ENCODE results near the gene PLA2G12B.
"Not testable (repeated sequence)": the region's sequence is repeated elsewhere in the genome, so short reads cannot be mapped to it uniquely, and the experiment has no call there.

PLA2G12B gene, protein sequence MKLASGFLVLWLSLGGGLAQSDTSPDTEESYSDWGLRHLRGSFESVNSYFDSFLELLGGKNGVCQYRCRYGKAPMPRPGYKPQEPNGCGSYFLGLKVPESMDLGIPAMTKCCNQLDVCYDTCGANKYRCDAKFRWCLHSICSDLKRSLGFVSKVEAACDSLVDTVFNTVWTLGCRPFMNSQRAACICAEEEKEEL

DNA sequence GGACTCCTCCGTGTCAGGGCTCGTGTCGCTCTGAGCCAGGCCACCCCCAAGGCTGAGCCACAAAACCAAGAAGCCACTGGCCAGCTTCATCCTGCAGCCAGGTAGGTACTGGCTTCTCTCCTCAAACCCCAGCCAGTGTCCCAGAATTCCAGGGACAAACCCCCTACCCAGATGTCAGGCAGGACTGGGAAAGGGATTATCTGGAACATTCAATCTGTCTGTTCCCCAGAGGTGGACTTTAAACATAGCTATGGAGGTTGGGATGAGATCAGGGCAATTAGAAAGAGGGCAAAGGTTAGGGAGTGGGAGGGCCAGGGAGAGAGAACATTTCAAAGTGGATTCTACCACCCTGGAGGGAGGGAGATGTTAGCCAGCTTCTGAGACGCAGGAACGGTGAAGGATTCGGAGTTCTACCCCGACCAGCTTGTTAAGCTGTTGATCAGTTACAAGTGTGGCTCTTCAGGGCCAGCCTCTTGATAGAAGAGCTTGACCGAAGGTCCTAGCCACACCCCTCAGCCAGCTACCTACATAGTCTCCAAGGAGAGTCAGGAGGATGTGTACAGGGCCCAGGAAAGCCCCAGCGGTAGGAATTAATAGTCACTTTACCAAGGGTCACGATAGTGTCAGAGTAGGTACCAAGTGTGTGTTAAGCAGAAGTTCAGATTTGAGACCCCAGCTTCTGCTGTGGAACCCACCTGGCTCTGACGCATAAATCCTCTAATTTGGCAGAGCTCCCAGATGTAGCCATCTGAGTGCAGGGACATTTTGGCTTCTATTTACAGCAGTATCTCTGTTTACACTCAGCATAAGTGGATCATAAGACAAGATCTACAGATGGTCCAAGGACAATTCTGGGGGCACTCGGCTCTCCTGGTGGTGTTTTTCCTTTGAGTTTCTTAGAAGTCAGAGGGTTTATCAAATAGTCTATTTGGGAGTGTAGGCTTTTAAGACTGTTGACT is at the start of gene PLA2G12B:
PLA2G12B (minus strand) TSS at position 211 of the 959 bp plus-strand sequence; CDS start at position 90, 121 bp downstream.
- DNase-seq, result peak; percentile 33

DNA sequence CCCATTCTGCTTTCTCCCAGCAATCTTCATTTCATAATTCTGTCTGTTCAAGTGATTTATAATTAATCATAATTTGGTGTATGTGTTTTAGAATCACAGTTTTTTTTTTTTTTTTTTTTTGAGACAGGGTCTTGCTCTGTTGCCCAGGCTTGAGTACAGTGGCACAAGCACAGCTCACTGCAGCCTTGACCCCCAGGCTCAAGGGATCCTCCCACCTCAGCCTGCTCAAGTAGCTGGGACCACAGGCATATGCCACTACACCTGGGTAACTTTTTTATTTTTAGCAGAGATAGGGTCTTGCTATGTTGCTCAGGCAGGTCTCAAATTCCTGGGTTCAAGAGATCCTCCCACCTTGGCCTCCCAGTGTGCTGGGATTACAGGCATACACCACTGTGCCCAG is 49.2 kb upstream of the PLA2G12B start:
- no peak for DNase-seq

DNA sequence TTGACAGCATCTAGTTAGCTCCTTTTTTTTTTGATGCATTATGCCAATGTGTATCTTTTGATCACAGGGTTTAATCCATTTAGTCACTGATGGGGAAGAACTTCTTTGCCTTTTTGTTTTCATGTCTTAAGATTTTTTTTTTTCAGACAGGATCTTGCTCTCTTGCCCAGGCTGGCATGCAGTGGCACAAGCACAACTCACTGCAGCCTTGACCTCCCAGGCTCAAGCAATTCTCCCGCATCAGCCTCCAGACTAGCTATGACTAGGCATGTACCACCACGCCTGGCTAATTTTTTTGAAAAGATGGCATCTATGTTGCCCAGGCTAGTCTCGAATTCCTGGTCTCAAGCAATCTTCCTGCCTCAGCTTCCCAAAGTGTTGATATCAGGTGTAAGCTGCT is 46.4 kb upstream of the PLA2G12B start:
- no peak for DNase-seq

DNA sequence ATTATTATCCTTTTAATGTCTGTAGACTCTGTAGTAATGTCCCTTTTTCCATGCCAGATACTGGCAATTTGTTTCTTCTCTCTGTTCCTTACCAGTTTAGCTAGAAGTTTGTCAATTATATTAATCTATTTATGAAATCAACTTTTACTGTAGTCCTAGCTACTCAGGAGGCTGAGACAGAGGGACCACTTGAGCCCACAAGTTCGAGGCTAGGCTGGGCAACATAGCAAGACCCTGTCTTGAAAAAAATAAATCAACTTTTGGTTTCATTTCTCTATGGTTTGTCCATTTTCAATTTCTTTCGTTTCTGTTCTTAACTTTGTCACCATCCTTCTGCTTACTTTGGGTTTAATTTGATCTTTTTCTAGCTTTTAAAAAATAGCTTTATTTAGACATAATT is 42.5 kb upstream of the PLA2G12B start:
- no peak for DNase-seq

DNA sequence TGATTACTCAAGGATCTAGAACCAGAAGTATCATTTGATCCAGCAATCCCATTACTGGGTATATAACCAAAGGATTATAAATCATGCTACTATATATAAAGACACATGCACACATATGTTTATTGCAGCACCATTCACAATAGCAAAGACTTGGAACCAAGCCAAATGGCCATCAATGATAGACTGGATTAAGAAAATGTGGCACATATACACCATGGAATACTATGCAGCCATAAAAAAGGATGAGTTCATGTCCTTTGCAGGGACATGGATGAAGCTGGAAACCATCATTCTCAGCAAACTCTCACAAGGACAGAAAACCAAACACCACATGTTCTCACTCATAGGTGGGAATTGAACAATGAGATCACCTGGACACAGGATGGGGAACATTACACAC is 40.9 kb upstream of the PLA2G12B start:
- not testable (repeated sequence) for DNase-seq

DNA sequence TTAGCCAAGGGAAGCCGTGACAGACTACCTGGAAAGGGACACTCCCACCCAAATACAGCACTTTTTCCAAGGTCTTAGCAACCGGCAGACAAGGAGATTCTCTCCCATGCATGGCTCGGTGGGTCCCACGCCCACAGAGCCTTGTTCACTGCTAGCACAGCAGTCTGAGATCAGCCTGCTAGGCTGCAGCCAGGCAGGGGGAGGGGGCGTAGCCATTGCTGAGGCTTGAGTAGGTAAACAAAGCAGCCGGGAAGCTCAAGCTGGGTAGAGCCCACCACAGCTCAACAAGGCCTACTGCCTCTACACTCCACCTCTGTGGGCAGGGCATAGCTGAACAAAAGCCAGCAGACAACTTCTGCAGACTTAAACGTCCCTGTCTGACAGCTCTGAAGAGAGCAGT is 35.2 kb upstream of the PLA2G12B start:
- not testable (repeated sequence) for DNase-seq

DNA sequence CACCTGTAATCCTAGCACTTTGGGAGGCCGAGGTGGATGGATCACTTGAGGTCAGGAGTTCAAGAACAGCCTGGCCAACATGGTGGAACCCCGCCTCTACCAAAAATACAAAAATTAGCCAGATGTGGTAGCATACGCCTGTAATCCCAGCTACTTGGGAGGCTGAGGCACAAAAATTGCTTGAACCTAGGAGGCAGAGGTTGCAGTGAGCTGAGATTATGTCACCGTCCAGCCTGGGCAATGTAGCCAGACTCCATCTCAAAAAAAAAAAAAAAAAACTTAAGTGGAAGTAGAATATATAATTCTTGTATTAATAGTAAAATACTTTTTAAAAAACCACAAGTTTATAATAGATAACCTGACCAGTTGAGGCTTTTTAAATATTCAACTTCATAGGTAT is 30.0 kb upstream of the PLA2G12B start:
- DNase-seq, result not testable (repeated sequence)

DNA sequence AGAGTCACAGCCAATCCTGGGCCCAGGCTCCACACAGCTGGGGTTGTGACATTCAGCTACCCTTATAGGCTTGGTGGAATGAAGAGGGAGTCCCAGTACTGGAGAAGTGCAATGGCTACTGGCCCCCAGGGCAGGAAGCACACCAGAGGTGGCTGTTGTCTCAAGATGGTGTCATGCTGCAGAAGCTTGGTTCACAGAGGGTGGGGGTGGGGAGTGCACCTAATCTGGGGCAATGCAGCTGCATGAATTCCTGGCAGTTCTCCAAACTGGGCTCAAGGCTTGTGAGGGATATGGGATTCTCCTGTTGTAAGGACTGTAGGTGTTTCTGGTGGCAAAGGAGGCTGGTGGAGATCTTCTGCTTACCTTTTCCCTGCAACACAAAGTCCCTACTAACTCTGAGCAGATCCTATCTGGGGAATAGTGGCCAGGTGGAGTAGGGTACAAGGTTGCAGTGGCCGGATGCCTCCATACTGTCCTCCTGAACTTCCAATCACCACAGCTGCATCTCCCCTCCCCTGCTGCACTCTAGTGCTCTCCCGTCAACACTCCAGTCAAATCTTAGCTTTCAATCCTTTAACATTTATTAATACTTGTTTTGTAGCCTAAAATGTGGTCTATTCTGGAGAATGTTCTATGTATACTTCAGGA is 27.4 kb upstream of the PLA2G12B start:
- DNase-seq, result no peak

DNA sequence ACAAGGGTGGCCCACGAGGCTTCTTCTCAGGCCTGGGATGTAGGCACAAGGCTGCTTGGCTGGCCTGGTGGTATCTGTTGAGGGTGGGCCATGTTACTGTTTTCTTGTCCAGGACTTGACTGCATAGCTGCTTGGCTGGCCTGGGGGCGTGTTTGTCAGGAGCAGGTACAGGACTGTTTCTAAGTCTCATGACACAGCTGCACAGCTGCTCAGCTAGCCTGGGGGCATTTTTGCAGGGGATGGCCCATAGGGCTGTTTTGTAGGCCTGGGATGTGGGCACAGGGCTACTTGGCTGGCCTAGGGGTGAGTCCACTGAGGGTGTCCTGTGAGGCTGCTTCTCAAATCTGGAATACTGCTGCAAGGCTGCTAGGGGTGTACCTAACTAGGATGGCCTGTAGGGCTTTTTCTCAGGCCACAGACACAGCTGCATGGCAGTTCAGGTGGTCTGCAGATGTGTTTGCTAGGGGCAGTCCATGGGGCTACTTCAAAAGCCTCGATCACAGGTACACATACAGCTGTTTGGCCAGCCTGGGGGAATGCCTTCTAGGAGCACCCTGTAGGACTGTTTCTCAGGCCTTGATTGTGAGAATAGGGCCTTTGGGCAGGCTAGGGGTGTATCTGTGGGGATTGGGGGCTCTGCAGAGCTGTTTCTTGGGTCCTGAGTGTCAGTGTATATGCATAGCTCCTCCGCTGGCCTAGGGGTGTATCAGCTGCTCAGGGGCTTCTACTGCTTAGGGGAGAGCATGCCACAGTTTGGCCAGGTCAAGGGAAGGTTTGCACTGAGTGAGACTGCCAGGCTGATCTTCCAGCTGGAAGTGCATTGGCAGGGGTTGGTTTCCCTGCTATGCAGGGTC is 26.6 kb upstream of the PLA2G12B start:
- DNase-seq, result no peak

DNA sequence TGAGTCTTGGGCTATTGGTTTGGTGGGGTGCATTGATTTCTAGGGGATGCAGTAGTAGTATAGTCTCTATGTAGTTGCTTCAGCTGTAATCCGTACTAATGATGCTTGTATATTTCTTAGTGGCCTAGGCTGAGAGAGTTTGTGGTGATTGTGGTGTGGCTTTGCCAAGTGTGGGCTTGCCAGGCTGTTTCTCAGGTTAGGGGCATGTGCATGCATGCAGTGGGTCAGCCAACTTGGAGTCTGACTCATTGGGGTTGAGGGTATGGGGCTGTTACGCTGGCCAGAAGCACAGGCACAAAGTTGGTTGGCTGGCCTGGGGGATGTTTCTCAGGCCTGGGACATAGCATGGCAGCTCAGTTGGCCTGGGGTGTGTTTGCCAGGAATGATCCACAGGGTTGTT is 25.7 kb upstream of the PLA2G12B start:
- no peak for DNase-seq

DNA sequence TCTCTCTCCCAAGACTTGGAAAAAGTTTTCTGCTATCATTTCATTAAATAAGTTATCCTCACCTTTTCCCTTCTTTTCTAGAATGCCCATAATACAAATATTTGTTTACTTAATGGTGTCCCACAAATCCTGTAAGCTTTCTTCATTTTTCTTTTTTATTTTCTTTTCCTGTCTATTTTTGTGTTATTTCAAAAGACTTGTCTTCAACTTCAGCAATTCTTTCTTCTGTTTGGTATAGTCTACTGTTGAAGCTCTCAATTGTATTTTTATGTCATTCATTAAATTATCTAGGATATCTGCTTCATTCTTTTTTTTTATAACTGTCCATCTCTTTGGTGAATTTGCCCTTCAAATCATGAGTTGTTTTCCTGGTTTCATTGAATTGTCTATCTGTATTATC is 25.1 kb upstream of the PLA2G12B start:
- DNase-seq, result no peak

DNA sequence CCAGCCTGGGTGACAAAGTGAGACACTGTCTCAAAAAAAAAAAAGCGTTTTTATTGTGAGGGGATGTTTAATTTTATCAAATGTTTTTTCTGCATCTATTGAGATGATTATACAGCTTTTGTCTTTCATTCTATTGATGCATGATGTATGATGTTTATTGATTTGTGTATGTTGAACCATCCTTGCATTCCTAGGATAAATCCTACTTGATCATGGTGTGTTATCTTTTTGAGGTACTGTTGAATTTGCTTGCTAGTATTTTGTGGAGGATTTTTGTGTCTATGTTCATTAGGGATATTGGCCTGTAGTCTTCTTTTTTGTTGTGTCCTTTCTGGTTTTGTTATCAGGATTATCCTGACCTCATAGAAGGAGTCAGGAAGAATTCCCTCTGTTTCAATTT is 22.3 kb upstream of the PLA2G12B start:
- no peak for DNase-seq

DNA sequence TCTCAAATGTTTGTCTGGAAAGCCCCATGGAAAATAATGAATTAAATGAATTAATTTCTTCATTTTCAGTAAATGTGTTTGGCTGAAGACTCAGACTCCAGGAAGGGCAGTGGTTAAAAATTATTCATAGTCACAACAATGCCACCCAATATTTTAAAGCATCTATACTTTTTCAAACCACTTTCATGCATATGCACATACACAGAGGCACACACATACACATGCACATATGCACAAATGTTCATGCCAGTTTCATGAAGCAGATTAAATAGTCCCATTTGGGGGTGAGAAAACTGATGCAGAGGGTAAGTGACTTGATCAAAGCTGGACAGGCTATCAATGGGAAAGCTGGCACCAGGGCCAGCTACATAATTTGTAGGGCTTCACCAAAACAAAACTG is 1.4 kb upstream of the PLA2G12B start:
- DNase-seq, result no peak

DNA sequence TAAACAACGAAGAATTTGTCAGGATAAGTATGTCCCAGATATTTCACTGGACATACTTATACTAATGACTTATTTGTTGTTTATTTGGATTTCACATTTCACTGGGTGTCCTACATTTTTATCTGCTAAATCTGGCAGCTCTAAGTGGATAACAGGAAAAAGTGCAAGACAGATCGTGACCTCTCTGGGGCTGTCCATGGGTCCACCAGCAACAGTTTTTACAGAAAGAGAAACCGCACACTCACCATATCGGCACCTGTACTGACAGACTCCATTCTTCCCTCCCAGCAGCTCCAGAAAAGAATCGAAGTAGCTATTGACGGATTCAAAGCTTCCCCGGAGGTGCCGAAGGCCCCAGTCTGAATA is 393 bp downstream of the PLA2G12B start:
- DNase-seq, result no peak

DNA sequence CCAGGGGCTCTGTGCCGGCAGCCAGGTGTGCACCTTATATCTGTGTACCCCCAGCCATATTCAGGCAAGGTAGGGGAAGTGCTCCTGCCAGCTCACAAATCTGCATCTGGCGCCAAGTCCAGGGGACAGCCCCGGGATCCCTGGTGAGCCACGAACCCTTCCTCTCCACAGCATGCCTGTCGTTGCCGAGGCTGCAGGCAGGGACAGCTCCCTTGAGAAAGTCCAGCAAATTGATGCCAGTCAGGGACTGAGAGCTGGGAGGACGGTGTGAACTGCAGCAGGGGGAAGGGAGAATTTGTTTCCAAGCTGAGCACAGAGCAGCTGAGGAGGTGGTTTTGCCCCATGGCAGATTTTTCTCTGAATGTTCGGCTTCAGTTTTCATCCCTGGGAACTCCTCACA is 919 bp downstream of the PLA2G12B start:
- no peak for DNase-seq

DNA sequence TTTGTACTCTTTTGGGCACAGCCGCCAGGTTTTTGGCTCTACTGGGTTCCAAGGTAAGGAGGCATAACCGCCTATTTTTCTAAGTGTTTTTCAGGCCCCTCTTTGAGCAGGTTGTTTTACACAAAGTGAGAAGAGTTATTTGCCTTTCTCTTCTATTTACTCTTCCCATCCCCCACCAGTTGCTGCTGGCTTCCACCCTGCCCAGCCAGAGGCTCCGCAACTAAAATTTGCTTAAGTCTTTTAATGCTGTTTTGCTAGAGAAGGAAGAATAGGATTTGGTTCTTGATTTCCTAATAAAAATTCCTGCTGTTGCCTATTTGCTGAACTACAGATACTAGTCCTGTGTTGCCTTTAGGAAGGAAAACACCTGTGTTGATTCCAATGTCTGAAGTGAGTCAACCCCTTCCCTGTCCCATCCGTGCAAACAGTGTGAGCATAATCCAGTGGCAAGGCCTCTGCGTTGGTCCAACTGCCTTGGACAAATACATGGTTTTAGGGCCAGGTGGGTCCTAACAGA is 1.9 kb downstream of the PLA2G12B start:
- peak; percentile 28 for DNase-seq

DNA sequence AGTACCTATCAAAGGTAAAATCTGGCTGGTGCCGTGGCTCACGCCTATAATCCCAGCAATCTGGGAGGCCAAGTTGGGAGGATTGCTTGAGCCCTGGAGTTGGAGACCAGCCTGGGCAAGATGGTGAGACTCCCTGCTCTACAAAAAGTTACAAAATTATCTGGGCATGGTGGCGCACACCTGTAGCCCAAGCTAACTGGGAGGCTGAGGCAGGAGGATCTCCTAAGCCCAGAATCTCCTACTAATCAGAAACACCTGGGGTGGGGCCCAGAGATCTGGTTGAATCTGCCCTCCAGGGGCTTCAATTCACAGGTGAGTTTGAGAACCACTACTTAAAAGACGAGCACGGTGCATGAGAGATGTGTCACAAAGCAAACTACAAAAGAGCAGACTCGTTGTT is 2.4 kb downstream of the PLA2G12B start:
- DNase-seq, result no peak

DNA sequence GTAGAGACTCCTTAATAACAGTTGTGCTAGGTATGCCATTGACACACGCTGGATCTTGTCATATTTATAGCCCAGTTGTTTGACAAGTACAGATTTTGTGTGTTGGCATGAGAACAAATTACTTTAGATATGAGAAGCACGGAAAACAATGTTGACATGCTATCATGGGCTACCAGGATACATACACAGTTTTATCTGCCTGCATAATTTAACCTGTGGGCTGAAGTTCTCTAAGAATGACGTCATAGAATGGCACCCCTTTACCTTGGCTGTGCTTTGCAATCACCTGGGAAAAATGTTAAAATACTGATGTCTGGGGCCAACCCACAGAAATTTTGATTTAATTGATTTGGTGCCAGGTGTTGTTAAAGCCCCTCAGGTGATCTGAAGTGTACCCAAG is 2.8 kb downstream of the PLA2G12B start:
- DNase-seq, result no peak

DNA sequence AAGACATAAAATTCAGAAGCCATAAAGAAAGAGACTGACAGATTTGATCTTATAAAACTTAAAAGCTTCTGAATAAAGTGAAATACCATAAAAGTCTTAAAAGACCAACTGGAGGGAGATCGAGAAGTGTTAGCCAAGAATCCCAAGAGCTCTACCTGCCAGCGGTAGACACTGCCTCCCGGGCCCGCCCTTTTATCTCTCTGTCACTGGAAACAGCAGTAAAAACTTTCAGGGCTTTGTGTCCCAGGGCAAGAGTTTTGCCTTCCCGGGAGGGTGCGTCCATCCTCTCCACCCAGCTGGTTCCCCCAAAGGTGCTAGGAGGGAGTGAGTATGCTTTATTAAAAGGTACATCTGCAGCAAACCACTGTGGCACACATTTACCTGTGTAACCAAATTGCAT is 5.8 kb downstream of the PLA2G12B start:
- DNase-seq, result no peak

DNA sequence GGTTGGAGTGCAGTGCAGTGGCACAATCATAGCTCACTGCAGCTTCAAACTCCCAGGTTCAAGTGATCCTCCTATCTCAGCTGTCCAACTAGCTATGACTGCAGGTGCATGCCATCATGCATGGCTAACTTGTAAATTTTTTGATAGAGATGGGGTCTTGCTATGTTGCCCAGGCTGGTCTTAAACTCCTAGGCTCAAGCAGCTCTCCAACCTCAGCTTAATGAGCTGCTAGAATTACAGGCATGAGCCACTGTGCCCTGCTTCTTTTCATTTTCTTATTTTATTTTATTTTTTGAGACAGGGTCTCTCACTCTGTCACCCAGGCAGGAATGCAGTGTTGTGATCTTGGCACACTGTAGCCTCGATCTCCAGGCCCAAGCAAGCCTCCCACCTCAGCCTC is 7.6 kb downstream of the PLA2G12B start:
- DNase-seq, result no peak

DNA sequence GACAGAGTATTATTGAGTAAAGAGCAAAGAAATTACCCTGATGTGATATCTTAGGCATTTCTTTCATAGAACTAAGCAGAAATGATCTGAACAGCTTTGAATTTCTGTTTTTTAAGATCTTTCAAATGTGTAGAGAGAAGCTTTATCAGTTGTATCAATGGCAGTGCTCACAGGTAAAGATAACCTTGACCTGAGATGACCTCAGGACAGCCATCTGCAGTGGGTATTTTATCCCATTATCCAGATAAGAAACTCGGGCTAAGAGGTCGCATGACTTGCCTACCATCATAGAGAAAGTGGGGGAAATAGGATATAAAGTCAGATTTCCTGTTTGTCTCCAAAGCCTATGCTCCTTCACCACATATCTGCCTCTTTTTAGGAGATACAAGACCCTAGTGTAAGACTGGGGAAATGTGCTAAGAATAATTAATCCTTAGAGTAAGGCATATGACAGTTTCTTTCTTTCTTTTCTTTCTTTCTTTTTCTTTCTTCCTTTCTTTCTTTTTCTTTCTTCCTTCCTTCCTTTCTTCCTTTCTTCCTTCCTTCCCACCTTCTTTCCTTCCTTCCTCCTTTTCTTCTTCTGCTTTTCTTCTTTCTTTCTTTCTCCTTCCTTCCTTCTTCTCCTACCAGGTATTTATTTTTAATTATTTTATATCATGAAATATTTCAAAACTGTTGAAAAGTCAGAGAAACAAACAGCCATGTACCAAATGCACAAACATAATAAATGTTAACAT is 10.9 kb downstream of the PLA2G12B start:
- no peak for DNase-seq

DNA sequence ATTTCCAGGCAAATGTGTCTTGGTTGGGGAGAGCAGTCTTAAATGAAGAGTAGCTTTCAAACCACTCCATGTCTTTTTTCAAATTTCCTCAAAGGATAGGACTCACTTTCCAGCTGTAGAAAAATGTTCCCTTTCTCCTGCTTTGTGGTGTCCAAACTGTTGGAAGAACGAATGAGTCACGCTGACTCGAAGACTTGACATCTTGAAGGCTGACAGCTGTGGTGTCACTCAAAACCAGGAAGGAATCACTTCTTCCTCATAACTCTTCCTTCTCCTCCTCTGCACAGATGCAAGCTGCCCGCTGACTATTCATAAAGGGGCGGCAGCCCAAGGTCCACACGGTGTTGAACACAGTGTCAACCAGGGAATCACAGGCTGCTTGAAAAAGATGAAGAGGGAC is 19.2 kb downstream of the PLA2G12B start:
- DNase-seq, result no peak

Data from NCI-H774 (cell line).